Endodermal cell (in vitro differentiated cells): Measurements from ENCODE around the gene CHAD. TPM values are rescaled to one million over a fixed set of nuclear protein-coding genes. Genes with fewer than 3 reads are reported as not detected.

Source experiments
- DNase-seq: peaks from one replicate; pipeline ENCODE4 v3.0.0-alpha.2; 2017
- H3K27ac ChIP-seq: 2 replicates; pipeline ENCODE4 v1.5.1; 2013; ENCODE audit warnings: mild to moderate bottlenecking, low read depth, low read length, moderate library complexity
- H3K27me3 ChIP-seq: 2 replicates; pipeline ENCODE4 v1.6.1; 2013; ENCODE audit warnings: mild to moderate bottlenecking, low read length, moderate library complexity; ENCODE audit not compliant: insufficient read depth, control insufficient read depth, poor library complexity, severe bottlenecking
- H3K36me3 ChIP-seq: 2 replicates; pipeline ENCODE4 v1.7.0; 2013; ENCODE audit warnings: mild to moderate bottlenecking, low read length, moderate library complexity; ENCODE audit not compliant: control insufficient read depth, insufficient read depth
- H3K4me1 ChIP-seq: one replicate; pipeline ENCODE4 v1.7.0; 2013; ENCODE audit warnings: low read length; ENCODE audit not compliant: control insufficient read depth, insufficient read depth
- H3K4me3 ChIP-seq: 2 replicates; pipeline ENCODE4 v1.5.1; 2013; ENCODE audit warnings: mild to moderate bottlenecking, low read length, moderate library complexity
- H3K9ac ChIP-seq: 2 replicates; pipeline ENCODE4 v1.6.1; 2013; ENCODE audit warnings: mild to moderate bottlenecking, low read length, moderate library complexity; ENCODE audit not compliant: poor library complexity, severe bottlenecking; ENCODE audit errors: extremely low read depth
- H3K9me3 ChIP-seq: 2 replicates; pipeline ENCODE4 v1.6.1; 2013; ENCODE audit warnings: mild to moderate bottlenecking, low read length, moderate library complexity; ENCODE audit not compliant: control insufficient read depth
- H3K27ac Mint-ChIP-seq: 2 replicates; pipeline ENCODE4 v1.8.0; 2020; ENCODE audit warnings: mixed read lengths
- H3K27me3 Mint-ChIP-seq: 2 replicates; pipeline ENCODE4 v1.8.0; 2021; ENCODE audit warnings: mild to moderate bottlenecking, mixed read lengths; ENCODE audit not compliant: insufficient read depth
- H3K36me3 Mint-ChIP-seq: 2 replicates; pipeline ENCODE4 v1.8.0; 2020; ENCODE audit warnings: low read depth, mixed read lengths
- H3K4me1 Mint-ChIP-seq: 2 replicates; pipeline ENCODE4 v1.8.0; 2020; ENCODE audit warnings: mixed read lengths
- H3K4me3 Mint-ChIP-seq: 2 replicates; pipeline ENCODE4 v1.8.0; 2020; ENCODE audit warnings: mild to moderate bottlenecking, moderate library complexity, mixed read lengths
- H3K9me3 Mint-ChIP-seq: 2 replicates; pipeline ENCODE4 v1.8.0; 2020; ENCODE audit warnings: mild to moderate bottlenecking, mixed read lengths
- CTCF ChIP-seq: fragments of 200-600 bp; sonication (generic); conservative IDR thresholded peaks from 2 replicates; pipeline ENCODE4 v1.5.0; 2021; ENCODE audit warnings: antibody characterized with exemption, mild to moderate bottlenecking
- WGBS, 2 experiments: methylation state at CpG; one replicate each; pipeline versions ENCODE4 v1.1.5 to v1.1.7; 2013; ENCODE audit warnings: missing lambda C conversion rate in 2 of 2, mixed read lengths in 1 of 2; ENCODE audit not compliant: insufficient coverage in 1 of 2, insufficient read length in 1 of 2; 5-methylcytosine and 5-hydroxymethylcytosine counted together
- total RNA-seq, 2 donors: library from RNA; stranded (reverse); fragmentation: NEBNext Ultra II Directional in 1 of 2; extraction: Animal tissue kit (Norgen Biotek cat#: 25700) in 1 of 2; gene quantifications; 2 replicates in 1 of 2; 3 replicates in 1 of 2; pipeline ENCODE4 v1.2.1, GENCODE V29; 2021

The CHAD gene
- total RNA-seq, 2 donors from 2014 or later, result 0.15 TPM; not detected in 1

DNA sequence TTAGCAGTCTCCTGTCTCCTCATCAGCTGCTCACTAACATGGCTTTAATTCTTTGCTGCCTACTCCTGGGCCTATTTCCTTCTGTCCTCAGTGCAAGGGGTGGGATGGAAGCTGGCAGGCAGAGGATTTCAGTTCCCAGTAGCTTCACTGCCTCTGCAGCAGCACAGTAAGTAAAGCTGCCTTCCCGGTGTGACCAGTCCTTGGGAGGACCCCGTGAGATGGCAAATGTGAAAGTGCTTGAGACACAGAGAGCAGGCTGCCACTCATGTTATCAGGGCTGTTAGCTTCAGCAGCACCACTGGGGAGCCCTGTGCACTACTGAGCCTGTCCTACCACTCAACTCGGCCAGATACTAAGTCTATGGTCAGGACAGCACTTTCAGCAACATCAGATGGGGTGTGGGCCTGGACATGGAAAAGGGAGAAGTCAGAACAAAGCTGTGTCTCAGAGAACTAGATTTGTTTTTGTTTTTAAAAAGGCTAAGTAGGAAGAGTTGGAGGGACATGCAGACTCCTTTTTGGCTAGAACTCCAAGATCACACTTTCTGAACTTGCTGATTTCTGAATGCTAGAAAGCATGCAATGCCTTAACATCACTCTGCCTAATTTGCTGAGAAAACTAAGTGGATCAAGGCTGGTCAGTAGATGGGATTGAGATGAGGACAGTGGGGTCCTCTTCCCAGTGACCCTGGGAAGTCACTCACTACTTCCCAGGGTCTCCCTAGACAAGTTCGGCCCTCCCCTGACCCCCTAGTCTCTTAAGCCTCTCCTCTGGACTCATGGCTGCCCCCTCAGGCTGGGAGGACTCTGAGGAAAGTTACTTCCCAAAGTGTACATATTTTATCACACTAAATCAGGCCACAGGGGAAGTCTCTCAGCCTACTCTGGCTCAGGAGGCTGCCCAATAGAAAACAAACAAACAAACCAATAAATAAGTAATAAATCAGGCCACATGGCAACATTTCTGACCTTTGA, 41.6 kb downstream of the CHAD start:
- peak overlapping the region; percentile 70 for H3K4me3 Mint-ChIP-seq
- WGBS, 2 experiments, result 25 to 53% methylated on average over 3 to 4 of the region's 4 CpGs
- Histone ChIP-seq H3K36me3 (no peaks in the 10 kb centered on the region), H3K4me1 (peaks cover 10% of the 10 kb centered on the region), H3K9ac (peak overlapping the region; percentile 30), H3K9me3 (no peaks in the 10 kb centered on the region), H3K27me3 (no peaks in the 10 kb centered on the region), H3K27ac (peak overlapping the region; percentile 29), H3K4me3 (peak overlapping the region; percentile 89)
- DNase-seq, result peak; percentile 84
- H3K27me3 Mint-ChIP-seq, result no peaks in the 10 kb centered on the region
- H3K9me3 Mint-ChIP-seq, result no peaks in the 10 kb centered on the region
- peak; percentile 51 for TF ChIP-seq CTCF
- no peaks in the 10 kb centered on the region for H3K36me3 Mint-ChIP-seq
- H3K27ac Mint-ChIP-seq, result peak overlapping the region; percentile 17
- H3K4me1 Mint-ChIP-seq, result peaks cover 18% of the 10 kb centered on the region

DNA sequence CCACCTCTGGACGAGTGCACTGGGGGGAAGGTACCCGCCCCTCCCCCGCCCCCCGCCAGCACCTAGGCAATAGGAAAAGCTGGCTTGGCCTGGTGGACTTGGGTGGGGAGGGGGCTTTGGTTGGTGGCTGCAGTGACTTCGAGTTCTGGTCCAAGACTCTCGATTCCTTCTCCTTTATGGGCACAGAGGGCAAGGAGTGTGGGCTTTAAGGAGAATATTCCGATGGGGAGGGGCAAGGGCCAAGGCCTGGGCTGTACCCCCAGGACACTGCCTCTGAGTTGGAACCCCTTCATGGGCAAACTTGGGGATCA, 42.3 kb downstream of the CHAD start:
- Histone ChIP-seq H3K9ac (peak overlapping the region; percentile 30), H3K9me3 (no peaks in the 10 kb centered on the region), H3K4me3 (peak overlapping the region; percentile 89), H3K27ac (peak overlapping the region; percentile 29), H3K27me3 (no peaks in the 10 kb centered on the region), H3K4me1 (peaks cover 10% of the 10 kb centered on the region), H3K36me3 (no peaks in the 10 kb centered on the region)
- Mint-ChIP-seq H3K36me3 (no peaks in the 10 kb centered on the region), H3K4me1 (peaks cover 18% of the 10 kb centered on the region), H3K27ac (peak overlapping the region; percentile 17), H3K4me3 (peak overlapping the region; percentile 70), H3K9me3 (peaks cover 4% of the 10 kb centered on the region), H3K27me3 (no peaks in the 10 kb centered on the region)
- 0 to 7% methylated on average over 3 to 7 of the region's 7 CpGs for WGBS, 2 experiments
- no peak for TF ChIP-seq CTCF
- no peak for DNase-seq

- Mint-ChIP-seq H3K36me3 (no peaks in the 10 kb centered on the region), H3K4me1 (peaks cover 18% of the 10 kb centered on the region), H3K27ac (peak within 1 kb of the TSS; percentile 89), H3K9me3 (peaks cover 8% of the 10 kb centered on the region), H3K4me3 (peak within 1 kb of the TSS; percentile 70), H3K27me3 (peaks cover 2% of the 10 kb centered on the region)
- Histone ChIP-seq H3K9me3 (no peaks in the 10 kb centered on the region), H3K4me3 (peak within 1 kb of the TSS; percentile 89), H3K36me3 (no peaks in the 10 kb centered on the region), H3K27me3 (no peaks in the 10 kb centered on the region), H3K9ac (peak within 1 kb of the TSS; percentile 30), H3K4me1 (peaks cover 10% of the 10 kb centered on the region), H3K27ac (peak within 1 kb of the TSS; percentile 47)
- TF ChIP-seq CTCF, result no peak
- peak; percentile 92 for DNase-seq
- 8 to 20% methylated on average over 28 to 70 of the region's 70 CpGs for WGBS, 2 experiments
These were observed 42.8 kb downstream of the CHAD start, which contains the start of gene ACSF2 for GRCh38 chr17:50425682-50426471. ACSF2 (plus strand) TSS chr17:50426218; CDS start chr17:50426262, 44 bp downstream.
